ENCODE results near the gene PLEKHA1.

The PLEKHA1 gene

DNA sequence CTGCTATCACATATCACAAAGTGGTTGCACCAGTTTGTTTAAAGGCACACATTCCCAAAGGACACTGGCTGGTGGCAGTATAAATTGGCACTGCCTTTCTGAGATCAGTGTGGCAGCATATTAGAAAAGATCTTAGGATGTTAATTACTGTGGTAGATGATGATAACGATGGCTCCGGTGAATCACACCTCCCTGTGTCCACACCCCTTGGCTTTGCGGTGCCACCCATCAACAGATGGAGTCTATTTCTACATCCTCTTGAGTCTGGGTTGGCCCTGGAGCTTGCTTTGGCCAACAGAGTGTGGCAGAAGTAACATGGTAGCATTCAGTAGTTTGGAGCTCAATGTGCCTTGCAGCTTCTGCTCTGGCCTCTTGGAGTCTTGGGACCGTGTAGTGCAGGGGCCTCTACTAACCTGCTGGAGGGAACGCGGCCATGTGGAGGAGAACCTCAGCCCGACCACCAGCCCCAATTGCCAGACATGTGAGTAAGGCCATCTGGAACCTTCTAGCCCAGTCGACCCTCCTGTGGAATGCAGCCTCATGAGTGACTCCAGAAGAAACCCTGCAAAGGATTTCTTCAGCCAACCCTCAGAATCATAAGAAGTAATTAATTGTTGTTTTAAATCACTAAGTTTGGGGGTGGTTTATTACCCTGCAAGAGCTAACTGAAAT lies 27.2 kb upstream of the PLEKHA1 start:
- DNase-seq (ENCODE audit: low read depth), result no peak

DNA sequence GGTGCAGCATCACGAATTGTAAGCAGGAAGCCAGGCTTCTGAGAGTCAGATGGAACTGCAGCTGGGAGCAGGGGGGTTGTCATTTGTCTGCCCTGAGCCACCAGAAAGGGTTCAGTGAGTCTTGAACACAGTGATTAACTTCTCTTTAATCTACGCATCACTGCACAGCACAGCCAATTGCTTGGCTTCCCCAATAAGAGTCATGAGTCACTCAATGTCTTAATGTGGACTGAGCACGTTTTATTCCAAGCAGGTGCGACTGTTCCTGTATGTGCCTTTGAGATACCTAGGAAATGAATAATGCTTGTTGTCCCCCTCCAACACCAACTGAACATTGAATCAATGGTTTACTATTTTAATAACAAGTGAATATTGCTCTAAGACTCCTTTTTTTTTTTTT lies 26.0 kb upstream of the PLEKHA1 start:
- DNase-seq (ENCODE audit: low read depth), result no peak

- no peak for DNase-seq (ENCODE audit: low read depth)
Measured at GRCh38 chr10:122348935-122349361, 25.6 kb upstream of the PLEKHA1 start.

- no peak for DNase-seq (ENCODE audit: low read depth)
Measured at GRCh38 chr10:122349758-122350369, 24.6 kb upstream of the PLEKHA1 start.

- DNase-seq (ENCODE audit: low read depth), result no peak
Measured at GRCh38 chr10:122350893-122351292, 23.6 kb upstream of the PLEKHA1 start.

DNA sequence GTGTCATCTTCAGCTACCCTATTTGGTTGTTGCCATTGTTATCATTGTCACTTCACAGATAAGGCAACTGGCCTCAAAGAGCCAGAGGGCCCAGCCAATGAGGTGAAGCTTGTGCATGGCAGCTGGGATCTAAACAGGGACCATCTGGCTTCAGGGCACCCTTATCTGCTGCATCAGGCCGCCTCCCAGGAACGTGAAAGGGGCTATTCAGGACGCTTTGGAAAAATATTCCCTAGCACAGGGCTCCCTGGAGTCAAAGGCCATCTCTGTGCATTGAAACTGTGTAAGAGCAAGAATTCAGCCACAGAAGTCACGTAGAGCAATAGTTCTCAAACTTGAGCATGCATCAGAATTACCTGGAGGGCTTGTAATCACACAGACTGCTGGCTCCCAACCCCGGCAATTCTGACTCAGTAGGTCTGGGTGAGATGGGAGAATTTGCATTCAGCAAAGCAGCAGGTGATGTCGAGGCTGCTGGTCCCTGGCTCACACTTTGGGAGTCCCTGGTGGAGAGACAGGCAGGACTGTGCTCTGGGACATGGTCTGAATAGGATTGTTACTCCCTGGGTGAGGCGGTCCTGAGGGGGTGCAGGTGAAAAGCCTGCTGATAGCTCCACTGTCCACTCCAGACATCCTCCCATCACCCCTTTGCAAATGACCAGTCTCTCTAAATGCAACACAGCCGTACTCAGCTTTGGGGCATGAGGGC lies 21.5 kb upstream of the PLEKHA1 start:
- no peak for DNase-seq (ENCODE audit: low read depth)

DNA sequence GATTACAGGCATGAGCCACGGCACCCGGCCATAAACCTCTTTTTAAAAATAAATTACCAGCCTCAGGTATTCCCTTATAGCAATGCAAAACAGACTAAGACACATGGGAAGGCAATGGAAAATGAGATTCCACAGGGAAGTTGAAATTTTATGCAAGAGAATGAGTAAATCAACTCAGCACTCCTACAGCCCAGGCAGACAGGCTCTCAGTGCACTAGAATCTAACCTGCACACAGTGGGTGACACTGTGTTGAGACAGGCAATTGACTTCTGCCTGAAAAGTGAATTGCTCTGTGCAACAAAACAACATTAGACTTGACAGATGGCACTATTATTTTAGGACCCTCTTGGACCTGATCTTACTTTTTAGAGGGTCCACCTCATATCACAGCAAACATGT lies 20.1 kb upstream of the PLEKHA1 start:
- no peak for DNase-seq (ENCODE audit: low read depth)

GRCh38 chr10:122357685-122358084 lies 16.8 kb upstream of the PLEKHA1 start:
- DNase-seq (ENCODE audit: low read depth), result no peak

- DNase-seq (ENCODE audit: low read depth), result no peak
Measured at GRCh38 chr10:122359621-122360020, 14.9 kb upstream of the PLEKHA1 start.

- DNase-seq (ENCODE audit: low read depth), result no peak
Measured at GRCh38 chr10:122361046-122361445, 13.5 kb upstream of the PLEKHA1 start.

GRCh38 chr10:122362031-122362592 lies 12.4 kb upstream of the PLEKHA1 start:
- no peak for DNase-seq (ENCODE audit: low read depth)

DNA sequence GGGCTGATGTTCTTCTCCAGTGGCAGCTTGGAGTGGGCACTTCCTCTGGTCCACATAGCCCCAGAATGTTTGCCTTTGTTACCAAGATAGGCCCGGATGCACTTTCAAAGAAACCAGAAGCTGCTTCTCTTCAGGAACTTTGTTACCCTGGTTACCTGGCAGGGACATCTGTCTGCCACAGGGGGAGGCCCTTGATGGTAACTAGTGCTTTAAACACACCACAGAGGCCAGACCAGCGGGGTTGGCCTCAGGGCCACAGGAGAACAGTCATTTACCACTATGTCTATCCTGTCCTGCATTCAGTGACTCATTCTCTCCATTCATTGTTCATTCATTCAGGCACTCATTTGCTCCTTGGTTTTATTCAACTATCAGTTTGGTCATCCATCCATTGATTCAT lies 11.9 kb upstream of the PLEKHA1 start:
- no peak for DNase-seq (ENCODE audit: low read depth)

- DNase-seq (ENCODE audit: low read depth), result no peak
Measured at GRCh38 chr10:122363311-122363710, 11.2 kb upstream of the PLEKHA1 start.

GRCh38 chr10:122363722-122364463 lies 10.6 kb upstream of the PLEKHA1 start:
- no peak for DNase-seq (ENCODE audit: low read depth)

- no peak for DNase-seq (ENCODE audit: low read depth)
Measured at GRCh38 chr10:122368502-122369254, 5.8 kb upstream of the PLEKHA1 start.

- no peak for DNase-seq (ENCODE audit: low read depth)
Measured at GRCh38 chr10:122373108-122373507, 1.4 kb upstream of the PLEKHA1 start.

DNA sequence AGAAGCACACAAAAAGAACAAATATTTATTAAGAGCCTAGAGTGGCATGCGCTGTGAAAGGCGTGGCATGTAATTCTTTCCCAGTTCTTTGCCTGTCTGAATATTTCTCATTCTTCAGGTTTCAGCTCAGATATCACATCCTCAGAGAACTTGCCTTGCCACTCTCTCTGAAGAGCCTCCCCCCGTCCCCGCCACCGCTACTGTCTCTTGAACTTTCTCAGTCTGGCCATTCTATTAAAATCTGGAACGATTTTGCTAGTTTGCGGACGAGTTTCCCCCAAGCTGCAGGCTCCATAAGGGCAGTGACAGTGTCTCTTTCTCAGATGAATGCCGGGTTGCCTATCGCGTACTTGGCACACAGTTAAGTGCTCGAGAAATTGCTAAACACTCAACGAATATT lies 787 bp upstream of the PLEKHA1 start:
- DNase-seq (ENCODE audit: low read depth), result no peak

DNA sequence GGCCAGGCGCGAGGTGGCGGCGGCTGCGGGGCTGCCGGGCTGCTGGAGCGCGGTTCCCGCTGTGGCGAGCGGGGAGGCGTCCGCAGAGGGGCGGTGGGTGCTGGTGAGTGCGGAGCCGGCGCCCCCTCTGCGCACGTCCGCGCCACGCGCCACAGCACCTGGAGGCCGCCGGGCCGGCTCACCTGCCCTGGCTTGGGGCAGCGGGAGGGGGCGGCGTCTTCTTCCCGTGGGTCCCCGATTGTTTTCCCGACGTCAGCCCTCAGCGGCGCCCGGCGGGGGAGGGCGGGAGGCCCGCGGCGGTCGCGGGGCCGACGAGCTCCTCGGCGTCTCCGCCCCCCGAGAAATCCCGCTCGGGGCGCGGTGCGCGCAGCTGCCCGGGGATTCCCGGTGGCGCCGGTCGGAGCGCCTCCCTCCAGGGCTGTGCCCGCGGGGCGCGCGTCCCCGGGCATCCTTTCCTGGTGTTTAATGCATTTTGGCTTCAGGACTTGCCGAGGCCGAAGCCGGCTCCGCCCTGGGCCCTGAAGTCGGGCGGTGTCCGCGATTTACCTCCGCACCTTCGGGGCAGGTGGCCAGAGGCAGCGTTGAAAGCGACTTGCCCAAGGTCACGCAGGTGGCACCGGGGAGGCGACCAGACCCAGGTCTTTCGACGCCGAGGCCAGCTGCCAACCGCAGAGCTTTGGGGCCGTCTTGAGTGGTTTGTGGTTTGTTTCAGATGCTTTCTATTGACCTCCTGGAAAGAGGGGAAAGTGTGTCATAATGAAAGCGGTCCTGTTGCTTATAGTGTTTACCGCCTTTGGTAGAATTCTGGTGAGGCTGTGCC lies 561 bp downstream of the PLEKHA1 start:
- DNase-seq (ENCODE audit: low read depth), result peak; percentile 41

GRCh38 chr10:122375679-122376160 lies 1.2 kb downstream of the PLEKHA1 start:
- no peak for DNase-seq (ENCODE audit: low read depth)

GRCh38 chr10:122376364-122376961 lies 2.0 kb downstream of the PLEKHA1 start:
- DNase-seq (ENCODE audit: low read depth), result no peak
